SU-DHL-6 (cell line): ENCODE results near the gene KANSL3.

Source experiments
- CTCF ChIP-seq: fragments of 200-600 bp; sonication (generic); IDR thresholded peaks from one replicate; pipeline ENCODE4 v1.5.1; 2017; ENCODE audit warnings: antibody characterized with exemption, mild to moderate bottlenecking, low read length, moderate library complexity; ENCODE audit not compliant: insufficient read depth, poor library complexity, severe bottlenecking
- EZH2phosphoT487 ChIP-seq: fragments of 200-600 bp; sonication (generic), shearing (Covaris generic); conservative IDR thresholded peaks from 2 replicates; pipeline ENCODE4 v1.6.1; 2018; ENCODE audit warnings: mild to moderate bottlenecking, antibody characterized with exemption, low read length, moderate library complexity, mixed read lengths

- no peak for TF ChIP-seq EZH2phosphoT487
- TF ChIP-seq CTCF, result no peak
Observed at GRCh38 chr2:96549466-96549785, 88.7 kb downstream of the KANSL3 start.
